AG09309 (cell line): ENCODE measurements around the gene SAG.

Source experiments
- DNase-seq: peaks from one replicate; pipeline ENCODE4 v3.0.0-alpha.2; 2010; ENCODE audit warnings: low read depth
- H3K4me3 ChIP-seq: 2 replicates; pipeline ENCODE4 v1.5.1; 2011; ENCODE audit warnings: mild to moderate bottlenecking, low read depth, low read length, moderate library complexity; ENCODE audit not compliant: control insufficient read depth
- CTCF ChIP-seq: IDR thresholded peaks from 2 replicates; pipeline ENCODE4 v1.5.1; 2011; ENCODE audit warnings: mild to moderate bottlenecking, low read depth, low read length, inconsistent platforms; ENCODE audit not compliant: insufficient read depth, control insufficient read depth; ENCODE audit errors: missing control alignments

The SAG gene

GRCh38 chr2:233389601-233390125 is 82.0 kb downstream of the SAG start:
- no peak overlapping the region for H3K4me3 ChIP-seq
- TF ChIP-seq CTCF: no peak
- no peak for DNase-seq

GRCh38 chr2:233395687-233396086 is 88.1 kb downstream of the SAG start:
- TF ChIP-seq CTCF: no peak
- DNase-seq: no peak
- no peak overlapping the region for H3K4me3 ChIP-seq
